HL-60 (cell line): Measurements from ENCODE around the gene WBP2.

Source experiments
- DNase-seq, 2 experiments: peaks; one replicate each; pipeline ENCODE4 v3.0.0-alpha.2; 2010 to 2020; ENCODE audit warnings: low read depth in 1 of 2, low spot score in 1 of 2
- H3K27ac ChIP-seq: fragments of 250-450 bp; sonication (Bioruptor Pico); replicated peaks from 2 replicates; pipeline ENCODE4 v1.5.1; 2020; ENCODE audit warnings: mild to moderate bottlenecking, moderate library complexity
- H3K27me3 ChIP-seq: fragments of 250-450 bp; sonication (Bioruptor Pico); 2 replicates; pipeline ENCODE4 v1.5.1; 2021; ENCODE audit warnings: mild to moderate bottlenecking, moderate library complexity; ENCODE audit not compliant: insufficient read depth, poor library complexity, severe bottlenecking
- H3K4me3 ChIP-seq: replicated peaks from 2 replicates; pipeline ENCODE4 v1.5.1; 2011; ENCODE audit warnings: mild to moderate bottlenecking, control low read depth, low read length; ENCODE audit not compliant: insufficient read depth
- CTCF ChIP-seq: IDR thresholded peaks from one replicate; pipeline ENCODE4 v1.5.1; 2011; ENCODE audit warnings: low read length, control low read depth, inconsistent platforms; ENCODE audit not compliant: insufficient read depth
- GABPA ChIP-seq: IDR thresholded peaks from 2 replicates; pipeline ENCODE4 v1.6.1; 2012; ENCODE audit warnings: low read depth
- POLR2AphosphoS5 ChIP-seq: IDR thresholded peaks from 2 replicates; pipeline ENCODE4 v1.6.1; 2012; ENCODE audit warnings: low read depth
- REST ChIP-seq: IDR thresholded peaks from 2 replicates; pipeline ENCODE4 v1.6.1; 2012; ENCODE audit warnings: low read depth; ENCODE audit not compliant: insufficient replicate concordance
- SPI1 ChIP-seq: IDR thresholded peaks from 2 replicates; pipeline ENCODE4 v1.6.1; 2012; ENCODE audit warnings: low read depth, mild to moderate bottlenecking, borderline replicate concordance

The WBP2 gene

GRCh38 chr17:75848523-75849278, 6.4 kb downstream of the WBP2 start:
- H3K27me3 ChIP-seq: no peaks in the 10 kb centered on the region
- DNase-seq: peak in 1 of 2 experiments; percentile 81
- H3K4me3 ChIP-seq: no peak overlapping the region
- no peak overlapping the region for H3K27ac ChIP-seq
- no peak for TF ChIP-seq REST
- TF ChIP-seq SPI1: no peak
- TF ChIP-seq CTCF: peak; percentile 77

GRCh38 chr17:75847614-75848522, 7.3 kb downstream of the WBP2 start:
- Histone ChIP-seq H3K27ac (no peak overlapping the region), H3K27me3 (no peaks in the 10 kb centered on the region), H3K4me3 (no peak overlapping the region)
- no peak for DNase-seq
- TF ChIP-seq REST (no peak), GABPA (no peak), POLR2AphosphoS5 (no peak; the same call in 1 of the 2 replicates), CTCF (no peak), SPI1 (no peak)

DNA sequence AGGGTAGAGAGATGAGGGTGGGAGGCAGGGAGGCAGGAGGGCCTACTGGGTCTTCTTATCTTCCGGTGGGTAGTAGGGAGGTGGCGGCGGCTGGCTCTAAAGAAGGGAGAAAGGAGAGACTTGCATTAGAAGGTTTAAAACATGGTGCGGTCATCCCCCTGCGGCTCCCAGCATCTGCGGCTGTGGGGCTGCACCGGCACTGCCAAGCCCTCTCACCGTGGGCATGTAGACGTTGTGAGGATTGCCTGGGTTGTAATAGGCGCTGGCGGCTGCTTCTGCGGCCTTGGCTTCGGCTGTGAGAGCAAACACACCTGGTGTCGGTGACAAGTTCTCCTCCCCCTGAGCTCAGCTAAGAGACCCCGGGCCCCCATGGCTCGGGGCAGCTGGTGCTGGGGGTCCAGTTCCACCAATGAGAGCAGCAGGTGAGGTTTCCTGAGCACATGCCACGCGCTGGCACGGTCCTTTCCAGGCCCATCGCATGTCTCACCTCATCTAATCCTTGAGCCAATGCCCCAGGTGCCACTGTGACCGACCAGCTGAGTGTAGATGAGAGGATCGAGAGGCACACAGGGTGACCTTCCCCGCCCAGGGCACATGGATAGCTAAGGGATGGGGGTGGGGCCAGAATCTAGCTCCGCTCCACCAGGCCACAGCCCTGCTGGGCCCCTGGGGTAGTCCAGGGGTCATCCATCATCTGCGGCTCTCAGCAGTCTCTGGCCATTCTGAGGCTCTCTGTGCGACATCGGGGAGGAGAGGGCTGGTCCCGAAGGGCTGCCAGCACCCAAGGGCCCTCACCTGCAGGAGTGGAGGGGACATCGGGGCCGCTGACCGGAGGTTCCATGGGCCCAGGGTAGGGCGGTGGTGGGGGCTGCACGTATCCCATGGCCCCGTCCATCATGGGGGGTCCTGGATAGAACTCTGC, 8.2 kb downstream of the WBP2 start:
- TF ChIP-seq GABPA: no peak
- TF ChIP-seq POLR2AphosphoS5: no peak
- no peak for TF ChIP-seq SPI1
- no peak for TF ChIP-seq CTCF
- TF ChIP-seq REST: no peak
- H3K27ac ChIP-seq: peak overlapping the region; percentile 94
- DNase-seq: no peak
- H3K4me3 ChIP-seq: no peak overlapping the region
- H3K27me3 ChIP-seq: no peaks in the 10 kb centered on the region
